Gastrocnemius medialis (tissue), 4 donors: ENCODE measurements around the gene WDR5.

Experiments
- CTCF ChIP-seq, 5 experiments: fragments of 450-650 bp in 3 of 5; fragments of 200-600 bp in 2 of 5; sonication (generic) in 2 of 5; IDR thresholded peaks in 4 of 5; conservative IDR thresholded peaks in 1 of 5; 1 replicate in 4 of 5; 2 replicates in 1 of 5; pipeline ENCODE4 v1.5.1; 2016 to 2019; ENCODE audit warnings: antibody characterized with exemption in 5 of 5, mild to moderate bottlenecking in 3 of 5, moderate library complexity in 3 of 5
- POLR2A ChIP-seq, 2 donors: fragments of 450-650 bp; IDR thresholded peaks; one replicate each; pipeline ENCODE4 v1.6.1; 2017; ENCODE audit warnings: antibody characterized with exemption in 2 of 2, mild to moderate bottlenecking in 2 of 2, moderate library complexity in 2 of 2

GRCh38 chr9:134180786-134181647 lies 45.1 kb downstream of the WDR5 start:
- no peak for TF ChIP-seq CTCF (IDR thresholded peaks at IDR 0.05 in 4 of 5, conservative IDR thresholded peaks at IDR 0.05 in 1 of 5)
- TF ChIP-seq POLR2A (IDR thresholded peaks at IDR 0.05), result no peak
